Pancreas (tissue), 10 donors: ENCODE results near the gene HIPK2. TPM values are rescaled to one million over a fixed set of nuclear protein-coding genes. Genes with fewer than 3 reads are reported as not detected.

Experiments used
- ATAC-seq, 4 donors: fragments of 200-7000 bp; cut with Tn5 transposase; one replicate each; pipeline versions ENCODE4 v1.8.0 to v1.9.1; 2020; ENCODE audit warnings: mild to moderate bottlenecking in 4 of 4, moderate library complexity in 4 of 4
- DNase-seq, 6 donors: peaks; one replicate each; pipeline ENCODE4 v3.0.0-alpha.2; 2020
- FAIRE-seq: peaks from 2 replicates; lab custom pipeline; 2012; peaks lifted over from hg19 to GRCh38; lab: Jason Lieb, UNC
- H3K27ac ChIP-seq, 4 donors: fragments of 200-600 bp; sonication (generic); 1 replicate in 3 of 4; 2 replicates in 1 of 4; pipeline versions ENCODE4 v1.5.0 to v1.8.0; 2020
- H3K27me3 ChIP-seq, 4 donors: fragments of 200-600 bp; one replicate each; pipeline ENCODE4 v1.8.0; 2021
- H3K36me3 ChIP-seq, 3 donors: fragments of 200-600 bp; sonication (generic) in 1 of 3; one replicate each; pipeline versions ENCODE4 v1.5.0 to v1.8.0; 2020 to 2021
- H3K4me1 ChIP-seq, 3 donors: fragments of 200-600 bp; one replicate each; pipeline ENCODE4 v1.8.0; 2021
- H3K4me3 ChIP-seq, 4 donors: fragments of 200-600 bp; sonication (generic) in 2 of 4; one replicate each; pipeline versions ENCODE4 v1.5.0 to v1.8.0; 2020 to 2021
- H3K9me3 ChIP-seq, 4 donors: fragments of 200-600 bp; one replicate each; pipeline ENCODE4 v1.8.0; 2021
- WGBS, 2 donors: extraction: QIAGEN DNeasy Blood & Tissue Kit; methylation state at CpG; one replicate each; pipeline ENCODE4 v1.1.7; 2013; 5-methylcytosine and 5-hydroxymethylcytosine counted together
- intact Hi-C, 3 donors: fragments of 100-400 bp; cut with DNase I; formaldehyde crosslinking; loops; one replicate each; pipeline versions ENCODE4 v1.11.1 to v1.14.2; 2022
- polyA plus RNA-seq, 2 donors: library from polyadenylated mRNA; stranded (reverse); fragments of 200-250 nt; gene quantifications; one replicate each; pipeline ENCODE4 v1.2.3, GENCODE V29; 2013
- total RNA-seq, 6 donors: library from RNA; stranded (reverse); fragmentation: NEBNext Ultra II Directional in 4 of 6; extraction: Animal tissue kit (Norgen Biotek cat#: 25700) in 4 of 6; gene quantifications; one replicate each; pipeline versions ENCODE4 v1.2.1 to v1.2.4, GENCODE V29; 2021 to 2023
- TF ChIP-seq, protein P1 (sequence below), 4 donors: fragments of 200-600 bp; sonication (generic) in 3 of 4; IDR thresholded peaks; one replicate each; pipeline versions ENCODE4 v1.5.0 to v1.8.0; 2021; ENCODE audit warnings: antibody characterized with exemption in 4 of 4
- donor health status: healthy with polysubstance abuse.
- donor health status: DM: no; HTN: no; CAD: no; lungs with moderate emphysema.
- donor health status: DM: no; HTN: no; CAD: no.
- donor health status: control.
- donor health status: control.
- donor health status: Bipolar disorder and iron deficiency.
- donor health status: DM: yes; HTN: yes; CAD: no.
- donor health status: DM: no; HTN: no; CAD: no.
- donor health status: DM: no; HTN: no; CAD: no.
- donor health status: DM: yes; HTN: yes; CAD: no.

HIPK2 gene
- total and polyA plus RNA-seq, 8 donors = 6.7 to 49.0 (median 24.7) TPM

GRCh38 chr7:139543801-139544603, 233.8 kb downstream of the HIPK2 start:
- peak in 1 of 4 donors; percentile 28 for ATAC-seq
- H3K36me3 ChIP-seq = no peaks in the 10 kb centered on the region
- no peaks in the 10 kb centered on the region for H3K27me3 ChIP-seq
- H3K9me3 ChIP-seq = no peaks in the 10 kb centered on the region
- no peak overlapping the region for H3K27ac ChIP-seq
- intact Hi-C loops = no loop called here
- no peak for FAIRE-seq
- TF ChIP-seq, protein P1, sequence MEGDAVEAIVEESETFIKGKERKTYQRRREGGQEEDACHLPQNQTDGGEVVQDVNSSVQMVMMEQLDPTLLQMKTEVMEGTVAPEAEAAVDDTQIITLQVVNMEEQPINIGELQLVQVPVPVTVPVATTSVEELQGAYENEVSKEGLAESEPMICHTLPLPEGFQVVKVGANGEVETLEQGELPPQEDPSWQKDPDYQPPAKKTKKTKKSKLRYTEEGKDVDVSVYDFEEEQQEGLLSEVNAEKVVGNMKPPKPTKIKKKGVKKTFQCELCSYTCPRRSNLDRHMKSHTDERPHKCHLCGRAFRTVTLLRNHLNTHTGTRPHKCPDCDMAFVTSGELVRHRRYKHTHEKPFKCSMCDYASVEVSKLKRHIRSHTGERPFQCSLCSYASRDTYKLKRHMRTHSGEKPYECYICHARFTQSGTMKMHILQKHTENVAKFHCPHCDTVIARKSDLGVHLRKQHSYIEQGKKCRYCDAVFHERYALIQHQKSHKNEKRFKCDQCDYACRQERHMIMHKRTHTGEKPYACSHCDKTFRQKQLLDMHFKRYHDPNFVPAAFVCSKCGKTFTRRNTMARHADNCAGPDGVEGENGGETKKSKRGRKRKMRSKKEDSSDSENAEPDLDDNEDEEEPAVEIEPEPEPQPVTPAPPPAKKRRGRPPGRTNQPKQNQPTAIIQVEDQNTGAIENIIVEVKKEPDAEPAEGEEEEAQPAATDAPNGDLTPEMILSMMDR (IDR thresholded peaks at IDR 0.05) = no peak
- H3K4me3 ChIP-seq = no peak overlapping the region
- DNase-seq = no peak
- 80 to 85% methylated on average over 18 of the region's 18 CpGs for WGBS, 2 donors
- H3K4me1 ChIP-seq = no peaks in the 10 kb centered on the region

GRCh38 chr7:139542308-139543151, 235.3 kb downstream of the HIPK2 start:
- H3K9me3 ChIP-seq = no peaks in the 10 kb centered on the region
- DNase-seq = no peak

GRCh38 chr7:139541600-139542307, 236.0 kb downstream of the HIPK2 start:
- DNase-seq (no peak), FAIRE-seq (no peak), ATAC-seq (peak in 1 of 4 donors; percentile 42)
- Histone ChIP-seq H3K4me1 (no peaks in the 10 kb centered on the region), H3K9me3 (no peaks in the 10 kb centered on the region), H3K36me3 (no peaks in the 10 kb centered on the region), H3K27ac (no peak overlapping the region), H3K27me3 (no peaks in the 10 kb centered on the region), H3K4me3 (no peak overlapping the region)
- intact Hi-C loops = no loop called here
- TF ChIP-seq, protein P1 (IDR thresholded peaks at IDR 0.05) = no peak
- 61 to 64% methylated on average over 21 of the region's 21 CpGs for WGBS, 2 donors

More at GRCh38 chr7:139542308-139543151, 235.3 kb downstream of the HIPK2 start:
- Histone ChIP-seq H3K4me3 (no peak overlapping the region), H3K36me3 (no peaks in the 10 kb centered on the region), H3K27ac (no peak overlapping the region), H3K27me3 (no peaks in the 10 kb centered on the region), H3K4me1 (no peaks in the 10 kb centered on the region)
- intact Hi-C loops = no loop called here
- ATAC-seq (no peak), FAIRE-seq (no peak)
- TF ChIP-seq, protein P1 (IDR thresholded peaks at IDR 0.05) = no peak
- 85 to 87% methylated on average over 28 of the region's 28 CpGs for WGBS, 2 donors

- WGBS, 2 donors = 54 to 68% methylated on average over 12 of the region's 12 CpGs
- intact Hi-C loops = no loop called here
- Histone ChIP-seq H3K4me3 (no peak overlapping the region), H3K9me3 (no peaks in the 10 kb centered on the region), H3K36me3 (no peaks in the 10 kb centered on the region), H3K4me1 (no peaks in the 10 kb centered on the region), H3K27me3 (no peaks in the 10 kb centered on the region), H3K27ac (no peak overlapping the region)
- ATAC-seq (no peak), DNase-seq (peak in 1 of 6 donors; percentile 41), FAIRE-seq (no peak)
- TF ChIP-seq, protein P1 (IDR thresholded peaks at IDR 0.05) = no peak
These were observed 237.6 kb downstream of the HIPK2 start for GRCh38 chr7:139540203-139540602.
